HepG2 (cell line): ENCODE results near the gene DPP6. TPM values are rescaled to one million over a fixed set of nuclear protein-coding genes. Genes with fewer than 3 reads are reported as not detected.
A peak's percentile ranks its signal among the peaks of the same experiment; 100 is the strongest.

ENCODE experiments used
- ATAC-seq: fragments of 200-7000 bp; cut with Tn5 transposase; 3 replicates; pipeline ENCODE4 v1.9.1; 2020; ENCODE audit warnings: mild to moderate bottlenecking, moderate library complexity
- BruUV-seq: library from RNA; stranded (reverse); fragments of 400-500 nt; replicated peaks from 2 replicates; lab custom pipeline; 2021; lab: Mats Ljungman, UMichigan
- CTCF ChIA-PET: fragments of 300-600 bp; formaldehyde crosslinking; extraction: SDS; loops from one replicate; lab custom pipeline; 2021; ENCODE audit warnings: low total read pairs, inconsistent platforms, low intra/inter-chr PET ratio; lab: Yijun Ruan, JAX
- POLR2A ChIA-PET: fragments of 350-600 bp; sonication (Branson Sonifier 250); formaldehyde crosslinking; loops from one replicate; lab custom pipeline; 2020; ENCODE audit warnings: antibody characterized with exemption, inconsistent platforms; lab: Yijun Ruan, JAX
- DNase-seq: peaks from one replicate; pipeline ENCODE4 v3.0.0-alpha.2; 2015; ENCODE audit warnings: low spot score
- FAIRE-seq: peaks from 3 replicates; lab custom pipeline; 2011; peaks lifted over from hg19 to GRCh38; lab: Jason Lieb, UNC
- H2AFZ ChIP-seq: one replicate; pipeline ENCODE4 v1.6.1; 2011; ENCODE audit warnings: low read length, inconsistent platforms
- H3K27ac ChIP-seq: fragments of 300-600 bp; 3 replicates; pipeline ENCODE4 v1.8.0; 2011; ENCODE audit warnings: mixed run types, mild to moderate bottlenecking, mixed read lengths, low read length, inconsistent platforms; ENCODE audit not compliant: insufficient read depth; ENCODE audit errors: extremely low read length
- H3K27me3 ChIP-seq, 2 experiments: fragments of 200-600 bp in 1 of 2; 2 replicates in 1 of 2; 3 replicates in 1 of 2; pipeline versions ENCODE4 v1.6.0 to v1.8.0; 2011; ENCODE audit warnings: low read length in 2 of 2, mild to moderate bottlenecking in 2 of 2, moderate library complexity in 2 of 2, inconsistent platforms in 1 of 2; ENCODE audit not compliant: insufficient read depth in 2 of 2, control insufficient read depth in 1 of 2
- H3K36me3 ChIP-seq, 2 experiments: fragments of 200-600 bp in 1 of 2; replicated peaks in 1 of 2; 2 replicates in 1 of 2; 3 replicates in 1 of 2; pipeline versions ENCODE4 v1.5.1 to v1.8.0; 2011; ENCODE audit warnings: low read length in 2 of 2, inconsistent platforms in 1 of 2; ENCODE audit not compliant: insufficient read depth in 2 of 2, control insufficient read depth in 1 of 2
- H3K4me1 ChIP-seq: 2 replicates; pipeline ENCODE4 v1.5.1; 2012; ENCODE audit warnings: low read length, inconsistent platforms; ENCODE audit not compliant: insufficient read depth
- H3K4me2 ChIP-seq: 2 replicates; pipeline ENCODE4 v1.6.0; 2011; ENCODE audit warnings: low read depth, low read length, inconsistent platforms
- H3K4me3 ChIP-seq, 3 experiments: fragments of 200-600 bp in 1 of 3; sonication (generic), shearing (Covaris generic) in 1 of 3; replicated peaks in 1 of 3; 2 replicates each; pipeline ENCODE4 v1.5.1; 2011 to 2016; ENCODE audit warnings: low read length in 3 of 3, inconsistent platforms in 2 of 3, low read depth in 2 of 3, mild to moderate bottlenecking in 2 of 3, control low read depth in 1 of 3, mixed read lengths in 1 of 3; ENCODE audit not compliant: insufficient read depth in 1 of 3
- H3K79me2 ChIP-seq: one replicate; pipeline ENCODE4 v1.6.1; 2011; ENCODE audit warnings: low read length, inconsistent platforms; ENCODE audit not compliant: insufficient read depth
- H3K9ac ChIP-seq: 2 replicates; pipeline ENCODE4 v1.6.0; 2011; ENCODE audit warnings: mild to moderate bottlenecking, low read depth, low read length, inconsistent platforms; ENCODE audit not compliant: insufficient read depth
- H3K9me3 ChIP-seq: 2 replicates; pipeline ENCODE4 v1.5.1; 2012; ENCODE audit warnings: mild to moderate bottlenecking, low read length
- H4K20me1 ChIP-seq: 2 replicates; pipeline ENCODE4 v1.6.0; 2011; ENCODE audit warnings: inconsistent platforms, mild to moderate bottlenecking, low read length, moderate library complexity; ENCODE audit not compliant: insufficient read depth
- ATF7 ChIP-seq, 2 experiments: fragments of 450-650 bp in 1 of 2; sonication (generic) in 1 of 2; formaldehyde crosslinking in 1 of 2; IDR thresholded peaks; 2 replicates each; pipeline versions ENCODE4 v1.4.0 to v1.6.1; 2016 to 2020; ENCODE audit warnings: antibody characterized with exemption in 1 of 2, mild to moderate bottlenecking in 1 of 2, missing genetic modification reagents in 1 of 2
- CEBPB ChIP-seq: IDR thresholded peaks from 2 replicates; pipeline ENCODE4 v1.6.1; 2011; ENCODE audit warnings: low read depth, low read length, improper control_type of control experiment, borderline replicate concordance
- HNF4G ChIP-seq, 2 experiments: sonication (generic) in 1 of 2; formaldehyde crosslinking in 1 of 2; IDR thresholded peaks; 2 replicates each; pipeline versions ENCODE4 v1.4.0 to v1.6.1; 2011 to 2020; ENCODE audit warnings: borderline replicate concordance in 2 of 2, low read depth in 2 of 2, mild to moderate bottlenecking in 2 of 2, low read length in 1 of 2, missing genetic modification reagents in 1 of 2, moderate library complexity in 1 of 2
- NFYB ChIP-seq: sonication (generic); formaldehyde crosslinking; IDR thresholded peaks from 2 replicates; pipeline ENCODE4 v1.4.0; 2020; ENCODE audit warnings: missing genetic modification reagents
- PAX8 ChIP-seq: sonication (generic); formaldehyde crosslinking; IDR thresholded peaks from 2 replicates; pipeline ENCODE4 v1.8.0; 2022; ENCODE audit warnings: mild to moderate bottlenecking, missing genetic modification reagents, borderline replicate concordance
- RBFOX2 ChIP-seq: fragments of 200-400 bp; formaldehyde crosslinking; IDR thresholded peaks from 2 replicates; pipeline ENCODE4 v1.6.1; 2017; ENCODE audit warnings: low read depth, mild to moderate bottlenecking, low read length
- ZFP41 ChIP-seq: sonication (generic); formaldehyde crosslinking; IDR thresholded peaks from 2 replicates; pipeline ENCODE4 v1.4.0; 2020; ENCODE audit warnings: mild to moderate bottlenecking, missing genetic modification reagents, borderline replicate concordance
- ZFP62 ChIP-seq: sonication (generic); formaldehyde crosslinking; IDR thresholded peaks from 2 replicates; pipeline ENCODE4 v1.4.0; 2020; ENCODE audit warnings: missing genetic modification reagents
- WGBS: methylation state at CpG from one replicate; pipeline ENCODE4 v1.1.6; 2017; ENCODE audit warnings: low lambda C conversion rate; 5-methylcytosine and 5-hydroxymethylcytosine counted together
- in situ Hi-C: cut with HindIII; loops from 2 replicates; pipeline ENCODE4 v1.10.0; 2017; ENCODE audit warnings: low pct_unique_long_range_greater_than_20kb; ENCODE audit not compliant: extremely low pct_ligation_motif_present
- intact Hi-C: fragments of 100-400 bp; cut with micrococcal nuclease; formaldehyde crosslinking; loops from one replicate; pipeline ENCODE4 v1.10.0; 2022; ENCODE audit not compliant: unreplicated experiment
- polyA plus RNA-seq, 8 experiments: library from polyadenylated mRNA; depleted of rRNA in 3 of 8; stranded (reverse) in 7 of 8; unstranded in 1 of 8; fragments of >200 nt; fragmentation: Illumina TruSeq in 4 of 8; extraction: Trizol in 4 of 8; gene quantifications; 2 replicates each; pipeline versions ENCODE4 v1.2.1 to v1.2.3, GENCODE V29; 2011 to 2016; ENCODE audit warnings: low read depth in 4 of 8, missing spikeins in 1 of 8, mixed read lengths in 1 of 8; ENCODE audit not compliant: insufficient read depth in 1 of 8
- total RNA-seq, 5 experiments: library from RNA; depleted of rRNA; stranded (reverse); fragments of >200 nt; fragmentation: Illumina TruSeq; extraction: Trizol; gene quantifications; 2 replicates each; pipeline ENCODE4 v1.2.3, GENCODE V29; 2016; ENCODE audit warnings: low read depth in 1 of 5
- TF ChIP-seq, protein P1 (sequence below): sonication (generic); formaldehyde crosslinking; IDR thresholded peaks from 2 replicates; pipeline ENCODE4 v1.8.0; 2022; ENCODE audit warnings: missing genetic modification reagents, mild to moderate bottlenecking, inconsistent platforms, borderline replicate concordance
- TF ChIP-seq, protein P2 (sequence below): sonication (generic); formaldehyde crosslinking; IDR thresholded peaks from 2 replicates; pipeline ENCODE4 v1.5.0; 2020; ENCODE audit warnings: missing genetic modification reagents
- TF ChIP-seq, protein P3 (sequence below): IDR thresholded peaks from 2 replicates; pipeline ENCODE4 v1.6.1; 2016; ENCODE audit warnings: missing compliant biosample characterization, missing genetic modification reagents, borderline replicate concordance
- TF ChIP-seq, protein P4 (sequence below): sonication (generic); formaldehyde crosslinking; IDR thresholded peaks from 2 replicates; pipeline ENCODE4 v1.4.0; 2020; ENCODE audit warnings: mild to moderate bottlenecking, missing genetic modification reagents

Gene DPP6
- total and polyA plus RNA-seq, 2 of the 13 experiments (the other 11 are each of a cell fraction or from before 2014, with no cell fraction given): not detected

DNA sequence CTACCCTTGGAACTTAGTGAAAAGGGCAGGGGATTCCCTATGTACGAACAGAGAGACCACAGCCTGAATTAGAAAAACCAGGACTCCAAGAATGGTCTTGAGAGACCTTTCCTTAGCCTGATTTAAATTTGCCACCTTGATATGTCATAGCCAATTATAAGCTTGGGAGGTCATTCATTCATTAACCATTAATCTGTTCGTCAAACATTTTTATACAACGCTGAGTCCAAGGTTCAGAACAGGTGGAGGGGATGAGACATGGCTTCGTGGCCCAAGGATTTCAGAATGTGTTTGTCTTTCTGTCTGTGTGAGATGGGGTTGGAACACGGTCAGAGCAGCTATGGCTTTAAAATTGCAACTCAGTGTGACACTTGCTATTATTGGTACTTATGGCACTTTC lies 792.8 kb downstream of the DPP6 start (continued):
- TF ChIP-seq, protein P1, sequence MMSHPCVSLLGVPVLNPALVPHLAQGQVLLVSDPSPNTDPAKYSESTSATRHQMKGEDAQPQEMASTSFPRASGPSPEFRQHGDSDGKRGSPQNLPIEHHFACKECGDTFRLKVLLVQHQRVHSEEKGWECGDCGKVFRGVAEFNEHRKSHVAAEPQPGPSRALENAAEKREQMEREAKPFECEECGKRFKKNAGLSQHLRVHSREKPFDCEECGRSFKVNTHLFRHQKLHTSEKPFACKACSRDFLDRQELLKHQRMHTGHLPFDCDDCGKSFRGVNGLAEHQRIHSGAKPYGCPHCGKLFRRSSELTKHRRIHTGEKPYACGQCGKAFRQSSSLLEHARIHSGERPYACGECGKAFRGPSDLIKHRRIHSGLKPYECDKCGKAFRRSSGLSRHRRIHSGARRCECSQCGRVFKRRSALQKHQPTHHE (CRISPR knock-in tag): no peak
- peak; percentile 40; the same call in 1 of the 2 replicates for TF ChIP-seq NFYB (CRISPR knock-in tag)
- TF ChIP-seq, protein P2, sequence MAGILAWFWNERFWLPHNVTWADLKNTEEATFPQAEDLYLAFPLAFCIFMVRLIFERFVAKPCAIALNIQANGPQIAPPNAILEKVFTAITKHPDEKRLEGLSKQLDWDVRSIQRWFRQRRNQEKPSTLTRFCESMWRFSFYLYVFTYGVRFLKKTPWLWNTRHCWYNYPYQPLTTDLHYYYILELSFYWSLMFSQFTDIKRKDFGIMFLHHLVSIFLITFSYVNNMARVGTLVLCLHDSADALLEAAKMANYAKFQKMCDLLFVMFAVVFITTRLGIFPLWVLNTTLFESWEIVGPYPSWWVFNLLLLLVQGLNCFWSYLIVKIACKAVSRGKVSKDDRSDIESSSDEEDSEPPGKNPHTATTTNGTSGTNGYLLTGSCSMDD (CRISPR knock-in tag): no peak

DNA sequence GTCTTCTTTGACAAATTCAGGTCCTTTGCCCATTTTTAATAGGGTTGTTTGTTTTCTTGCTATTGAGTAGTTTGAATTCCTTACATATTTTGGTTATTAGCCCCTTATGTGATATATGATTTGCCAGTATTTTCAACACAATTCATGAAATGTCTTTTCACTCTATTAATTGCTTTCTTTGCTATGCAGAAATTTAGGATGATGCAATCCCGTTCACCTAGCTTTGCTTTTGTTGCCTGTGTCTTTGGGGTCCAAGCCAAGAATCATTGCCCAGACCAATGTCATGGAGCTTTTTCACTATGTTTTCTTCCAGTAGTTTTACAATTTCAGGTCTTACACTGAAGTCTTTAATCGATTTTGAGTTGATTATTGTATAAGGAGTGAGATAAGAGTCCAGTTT lies 796.3 kb downstream of the DPP6 start:
- ChIA-PET CTCF (no interaction called here), POLR2A (no interaction called here)
- no peak for DNase-seq
- H3K4me1 ChIP-seq: peaks cover 21% of the 10 kb centered on the region
- in situ Hi-C loops (no loop called here), intact Hi-C loops (no loop called here)
- no peaks in the 10 kb centered on the region for H3K36me3 ChIP-seq
- BruUV-seq: no TSS peak
- H3K27me3 ChIP-seq: peaks cover 0 to 1% of the 10 kb centered on the region in 2 experiments; a peak in 1 of 5 replicates
- no peak overlapping the region for H3K4me2 ChIP-seq
- no peak overlapping the region for H2AFZ ChIP-seq
- ATAC-seq: no peak
- no peaks in the 10 kb centered on the region for H3K79me2 ChIP-seq
- FAIRE-seq: no peak
- H3K4me3 ChIP-seq: no peak overlapping the region
- whole genome bisulfite sequencing: 2% methylated on average over 2 of the region's 2 CpGs
- H3K27ac ChIP-seq: no peak overlapping the region
- H3K9ac ChIP-seq: no peak overlapping the region
- H3K9me3 ChIP-seq: peaks cover 6% of the 10 kb centered on the region; the same call in 1 of the 2 replicates
- TF ChIP-seq, protein P3, sequence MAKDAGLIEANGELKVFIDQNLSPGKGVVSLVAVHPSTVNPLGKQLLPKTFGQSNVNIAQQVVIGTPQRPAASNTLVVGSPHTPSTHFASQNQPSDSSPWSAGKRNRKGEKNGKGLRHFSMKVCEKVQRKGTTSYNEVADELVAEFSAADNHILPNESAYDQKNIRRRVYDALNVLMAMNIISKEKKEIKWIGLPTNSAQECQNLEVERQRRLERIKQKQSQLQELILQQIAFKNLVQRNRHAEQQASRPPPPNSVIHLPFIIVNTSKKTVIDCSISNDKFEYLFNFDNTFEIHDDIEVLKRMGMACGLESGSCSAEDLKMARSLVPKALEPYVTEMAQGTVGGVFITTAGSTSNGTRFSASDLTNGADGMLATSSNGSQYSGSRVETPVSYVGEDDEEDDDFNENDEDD: no peak
- TF ChIP-seq CEBPB (0 out of 2 replicates have a peak, but pooled peaks have one; percentile 17), ZFP62 (CRISPR knock-in tag) (no peak), PAX8 (CRISPR knock-in tag) (no peak), HNF4G (IDR thresholded peaks at IDR 0.05; ENCODE audit: borderline replicate concordance, low read depth, low read length) (no peak), HNF4G (CRISPR knock-in tag; IDR thresholded peaks at IDR 0.05; ENCODE audit: borderline replicate concordance, low read depth) (no peak), RBFOX2 (no peak), ATF7 (IDR thresholded peaks at IDR 0.05) (peak; percentile 58; the same call in 1 of the 2 replicates), ATF7 (CRISPR knock-in tag; IDR thresholded peaks at IDR 0.05) (no peak), ZFP41 (CRISPR knock-in tag) (no peak)
- TF ChIP-seq, protein P4, sequence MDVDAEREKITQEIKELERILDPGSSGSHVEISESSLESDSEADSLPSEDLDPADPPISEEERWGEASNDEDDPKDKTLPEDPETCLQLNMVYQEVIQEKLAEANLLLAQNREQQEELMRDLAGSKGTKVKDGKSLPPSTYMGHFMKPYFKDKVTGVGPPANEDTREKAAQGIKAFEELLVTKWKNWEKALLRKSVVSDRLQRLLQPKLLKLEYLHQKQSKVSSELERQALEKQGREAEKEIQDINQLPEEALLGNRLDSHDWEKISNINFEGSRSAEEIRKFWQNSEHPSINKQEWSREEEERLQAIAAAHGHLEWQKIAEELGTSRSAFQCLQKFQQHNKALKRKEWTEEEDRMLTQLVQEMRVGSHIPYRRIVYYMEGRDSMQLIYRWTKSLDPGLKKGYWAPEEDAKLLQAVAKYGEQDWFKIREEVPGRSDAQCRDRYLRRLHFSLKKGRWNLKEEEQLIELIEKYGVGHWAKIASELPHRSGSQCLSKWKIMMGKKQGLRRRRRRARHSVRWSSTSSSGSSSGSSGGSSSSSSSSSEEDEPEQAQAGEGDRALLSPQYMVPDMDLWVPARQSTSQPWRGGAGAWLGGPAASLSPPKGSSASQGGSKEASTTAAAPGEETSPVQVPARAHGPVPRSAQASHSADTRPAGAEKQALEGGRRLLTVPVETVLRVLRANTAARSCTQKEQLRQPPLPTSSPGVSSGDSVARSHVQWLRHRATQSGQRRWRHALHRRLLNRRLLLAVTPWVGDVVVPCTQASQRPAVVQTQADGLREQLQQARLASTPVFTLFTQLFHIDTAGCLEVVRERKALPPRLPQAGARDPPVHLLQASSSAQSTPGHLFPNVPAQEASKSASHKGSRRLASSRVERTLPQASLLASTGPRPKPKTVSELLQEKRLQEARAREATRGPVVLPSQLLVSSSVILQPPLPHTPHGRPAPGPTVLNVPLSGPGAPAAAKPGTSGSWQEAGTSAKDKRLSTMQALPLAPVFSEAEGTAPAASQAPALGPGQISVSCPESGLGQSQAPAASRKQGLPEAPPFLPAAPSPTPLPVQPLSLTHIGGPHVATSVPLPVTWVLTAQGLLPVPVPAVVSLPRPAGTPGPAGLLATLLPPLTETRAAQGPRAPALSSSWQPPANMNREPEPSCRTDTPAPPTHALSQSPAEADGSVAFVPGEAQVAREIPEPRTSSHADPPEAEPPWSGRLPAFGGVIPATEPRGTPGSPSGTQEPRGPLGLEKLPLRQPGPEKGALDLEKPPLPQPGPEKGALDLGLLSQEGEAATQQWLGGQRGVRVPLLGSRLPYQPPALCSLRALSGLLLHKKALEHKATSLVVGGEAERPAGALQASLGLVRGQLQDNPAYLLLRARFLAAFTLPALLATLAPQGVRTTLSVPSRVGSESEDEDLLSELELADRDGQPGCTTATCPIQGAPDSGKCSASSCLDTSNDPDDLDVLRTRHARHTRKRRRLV (CRISPR knock-in tag): no peak
- no peaks in the 10 kb centered on the region for H4K20me1 ChIP-seq
